H1 (cell line): ENCODE results near the gene BZW1. TPM values are rescaled to one million over a fixed set of nuclear protein-coding genes. Genes with fewer than 3 reads are reported as not detected.

Experiments used
- CTCF ChIA-PET: fragments of 300-600 bp; sonication (Branson Sonifier 250); formaldehyde crosslinking; loops from one replicate; lab custom pipeline; 2021; ENCODE audit not compliant: partially characterized antibody; lab: Charles Lee
- POLR2A ChIA-PET: fragments of 300-600 bp; sonication (Branson Sonifier 250); formaldehyde crosslinking; loops from one replicate; lab custom pipeline; 2021; ENCODE audit warnings: inconsistent platforms; ENCODE audit not compliant: partially characterized antibody; lab: Charles Lee
- DNase-seq, 2 experiments: peaks; one replicate each; pipeline versions ENCODE4 v3.0.0 to v3.0.0-alpha.2; 2010 to 2022; ENCODE audit warnings: low spot score in 2 of 2, low read depth in 1 of 2, mixed read lengths in 1 of 2
- FAIRE-seq: peaks from 2 replicates; lab custom pipeline; 2011; peaks lifted over from hg19 to GRCh38; lab: Jason Lieb, UNC
- H2AFZ ChIP-seq: 2 replicates; pipeline ENCODE4 v1.8.1; 2012; ENCODE audit warnings: low read length, inconsistent platforms
- H2AK5ac ChIP-seq: 2 replicates; pipeline ENCODE4 v1.6.1; 2013; ENCODE audit warnings: low read depth, low read length
- H2BK120ac ChIP-seq: replicated peaks from 2 replicates; pipeline ENCODE3; 2013; ENCODE audit warnings: low read depth, low read length, inconsistent platforms
- H2BK12ac ChIP-seq: 2 replicates; pipeline ENCODE4 v1.6.1; 2013; ENCODE audit warnings: low read depth, low read length
- H2BK15ac ChIP-seq: 2 replicates; pipeline ENCODE4 v1.6.1; 2013; ENCODE audit warnings: low read length
- H2BK20ac ChIP-seq: 2 replicates; pipeline ENCODE4 v1.6.1; 2013; ENCODE audit warnings: low read length
- H2BK5ac ChIP-seq: 2 replicates; pipeline ENCODE4 v1.6.1; 2013; ENCODE audit warnings: low read depth, low read length
- H3K14ac ChIP-seq: 2 replicates; pipeline ENCODE4 v1.6.1; 2013; ENCODE audit warnings: inconsistent platforms; ENCODE audit not compliant: insufficient read length
- H3K18ac ChIP-seq: 2 replicates; pipeline ENCODE4 v1.6.1; 2013; ENCODE audit warnings: low read length; ENCODE audit errors: extremely low read depth
- H3K23ac ChIP-seq: 2 replicates; pipeline ENCODE4 v1.6.1; 2013; ENCODE audit warnings: inconsistent platforms; ENCODE audit not compliant: insufficient read length
- H3K23me2 ChIP-seq: 2 replicates; pipeline ENCODE4 v1.6.1; 2013; ENCODE audit warnings: low read depth, low read length
- H3K27ac ChIP-seq: 2 replicates; pipeline ENCODE4 v1.6.1; 2011; ENCODE audit warnings: low read depth, low read length, inconsistent platforms
- H3K27me3 ChIP-seq, 4 experiments: replicated peaks in 1 of 4; 1 replicate in 1 of 4; 2 replicates in 3 of 4; pipeline versions ENCODE4 v1.6.1 to v1.8.1; 2011 to 2013; ENCODE audit warnings: low read length in 3 of 4, mild to moderate bottlenecking in 3 of 4, inconsistent platforms in 2 of 4, mixed read lengths in 2 of 4, moderate library complexity in 1 of 4; ENCODE audit not compliant: control insufficient read depth in 3 of 4, insufficient read depth in 3 of 4; ENCODE audit errors: extremely low read depth in 1 of 4
- H3K36me3 ChIP-seq, 4 experiments: 2 replicates each; pipeline versions ENCODE4 v1.6.1 to v1.8.1; 2011 to 2013; ENCODE audit warnings: mild to moderate bottlenecking in 4 of 4, low read length in 3 of 4, moderate library complexity in 2 of 4, control low read depth in 1 of 4, inconsistent platforms in 1 of 4; ENCODE audit not compliant: insufficient read depth in 4 of 4, control insufficient read depth in 2 of 4
- H3K4ac ChIP-seq: replicated peaks from 2 replicates; pipeline ENCODE3; 2013; ENCODE audit warnings: low read length, low read depth, mixed read lengths, inconsistent platforms; ENCODE audit not compliant: insufficient read length
- H3K4me1 ChIP-seq, 4 experiments: replicated peaks in 1 of 4; 1 replicate in 1 of 4; 2 replicates in 3 of 4; pipeline versions ENCODE4 v1.6.1 to v1.8.1; 2011 to 2013; ENCODE audit warnings: low read length in 3 of 4, inconsistent platforms in 2 of 4, mixed read lengths in 1 of 4; ENCODE audit not compliant: insufficient read depth in 4 of 4, control insufficient read depth in 3 of 4
- H3K4me2 ChIP-seq, 2 experiments: 2 replicates each; pipeline versions ENCODE4 v1.6.1 to v1.8.1; 2011 to 2013; ENCODE audit warnings: low read depth in 2 of 2, low read length in 2 of 2, control low read depth in 1 of 2, inconsistent platforms in 1 of 2, mild to moderate bottlenecking in 1 of 2; ENCODE audit not compliant: insufficient read depth in 1 of 2
- H3K4me3 ChIP-seq, 4 experiments: fragments of 200-600, 300-600 bp in 1 of 4; sonication (generic), shearing (Covaris generic), sonication (Bioruptor Twin) in 1 of 4; 2 replicates each; pipeline versions ENCODE4 v1.5.1 to v1.8.1; 2011 to 2016; ENCODE audit warnings: low read length in 4 of 4, low read depth in 3 of 4, control low read depth in 2 of 4, inconsistent platforms in 2 of 4, mild to moderate bottlenecking in 2 of 4, mixed read lengths in 1 of 4, moderate library complexity in 1 of 4; ENCODE audit not compliant: insufficient read depth in 2 of 4; ENCODE audit errors: extremely low read depth in 1 of 4
- H3K56ac ChIP-seq: replicated peaks from 2 replicates; pipeline ENCODE3; 2013; ENCODE audit warnings: low read depth, mild to moderate bottlenecking, mixed read lengths, low read length, inconsistent platforms; ENCODE audit not compliant: insufficient read length
- H3K79me1 ChIP-seq: 2 replicates; pipeline ENCODE4 v1.6.1; 2013; ENCODE audit warnings: low read depth, low read length, control low read depth
- H3K79me2 ChIP-seq, 2 experiments: 2 replicates each; pipeline versions ENCODE4 v1.6.1 to v1.8.1; 2012 to 2013; ENCODE audit warnings: low read length in 2 of 2, mild to moderate bottlenecking in 2 of 2, inconsistent platforms in 1 of 2; ENCODE audit not compliant: insufficient read depth in 2 of 2, control insufficient read depth in 1 of 2
- H3K9ac ChIP-seq, 4 experiments: replicated peaks in 1 of 4; 1 replicate in 1 of 4; 2 replicates in 3 of 4; pipeline versions ENCODE4 v1.6.1 to v1.8.1; 2011 to 2013; ENCODE audit warnings: low read depth in 3 of 4, low read length in 3 of 4, control low read depth in 2 of 4, mild to moderate bottlenecking in 2 of 4, moderate library complexity in 2 of 4, inconsistent platforms in 1 of 4; ENCODE audit errors: extremely low read depth in 1 of 4
- H3K9me3 ChIP-seq, 2 experiments: 2 replicates each; pipeline versions ENCODE4 v1.6.1 to v1.8.1; 2012 to 2013; ENCODE audit warnings: mild to moderate bottlenecking in 2 of 2, moderate library complexity in 2 of 2, control low read depth in 1 of 2, inconsistent platforms in 1 of 2, low read depth in 1 of 2, low read length in 1 of 2, mixed read lengths in 1 of 2; ENCODE audit not compliant: insufficient read depth in 2 of 2
- H4K20me1 ChIP-seq, 2 experiments: replicated peaks in 1 of 2; 2 replicates each; pipeline versions ENCODE3 to v1.8.1; 2011 to 2013; ENCODE audit warnings: inconsistent platforms in 2 of 2, low read length in 2 of 2, mild to moderate bottlenecking in 1 of 2; ENCODE audit not compliant: insufficient read depth in 2 of 2, control insufficient read depth in 1 of 2
- H4K5ac ChIP-seq: 2 replicates; pipeline ENCODE4 v1.6.1; 2013; ENCODE audit warnings: low read length, low read depth, mixed read lengths, inconsistent platforms; ENCODE audit not compliant: insufficient read length
- H4K8ac ChIP-seq: 2 replicates; pipeline ENCODE4 v1.8.0; 2013; ENCODE audit warnings: mild to moderate bottlenecking, moderate library complexity, low read length, inconsistent platforms; ENCODE audit not compliant: insufficient read depth; ENCODE audit errors: extremely low read depth
- H4K91ac ChIP-seq: replicated peaks from 2 replicates; pipeline ENCODE3; 2013; ENCODE audit warnings: low read length, mixed read lengths, inconsistent platforms; ENCODE audit not compliant: insufficient read length
- BRCA1 ChIP-seq: IDR thresholded peaks from 2 replicates; pipeline ENCODE4 v1.6.1; 2012; ENCODE audit warnings: low read depth, low read length, improper control_type of control experiment
- CBX5 ChIP-seq: fragments of 300-800, 300-1000 bp; sonication (generic); IDR thresholded peaks from 2 replicates; pipeline ENCODE4 v1.7.1; 2016; ENCODE audit warnings: antibody characterized with exemption, low read length, low read depth
- CHD1 ChIP-seq: IDR thresholded peaks from 2 replicates; pipeline ENCODE4 v1.6.1; 2012; ENCODE audit warnings: low read depth, low read length, improper control_type of control experiment
- CREB1 ChIP-seq: IDR thresholded peaks from 2 replicates; pipeline ENCODE4 v1.6.1; 2012; ENCODE audit warnings: inconsistent platforms
- CTBP2 ChIP-seq: IDR thresholded peaks from 2 replicates; pipeline ENCODE4 v1.7.0; 2011; ENCODE audit warnings: borderline replicate concordance, mild to moderate bottlenecking, moderate library complexity, mixed read lengths, low read length; ENCODE audit not compliant: insufficient read depth, insufficient read length
- EP300 ChIP-seq, 2 experiments: IDR thresholded peaks; 1 replicate in 1 of 2; 2 replicates in 1 of 2; pipeline ENCODE4 v1.6.1; 2011 to 2012; ENCODE audit warnings: low read depth in 2 of 2, low read length in 2 of 2, mild to moderate bottlenecking in 2 of 2, borderline replicate concordance in 1 of 2, inconsistent platforms in 1 of 2, moderate library complexity in 1 of 2
- EZH2 ChIP-seq: fragments of 200-600 bp; sonication (generic); IDR thresholded peaks from 2 replicates; pipeline ENCODE4 v1.7.1; 2012; ENCODE audit warnings: low read depth, mild to moderate bottlenecking, moderate library complexity, low read length, inconsistent platforms; ENCODE audit not compliant: severe bottlenecking
- FOSL1 ChIP-seq: IDR thresholded peaks from 2 replicates; pipeline ENCODE4 v1.6.1; 2011; ENCODE audit warnings: mild to moderate bottlenecking, low read depth, low read length, moderate library complexity; ENCODE audit not compliant: insufficient read depth
- JUN ChIP-seq: IDR thresholded peaks from 2 replicates; pipeline ENCODE4 v1.6.1; 2011; ENCODE audit warnings: low read depth, mild to moderate bottlenecking, improper control_type of control experiment, low read length
- JUND ChIP-seq: IDR thresholded peaks from 2 replicates; pipeline ENCODE4 v1.6.1; 2011; ENCODE audit warnings: mild to moderate bottlenecking, improper control_type of control experiment, low read length
- RNF2 ChIP-seq: fragments of 200-900, 300-1000 bp; sonication (generic); IDR thresholded peaks from 2 replicates; pipeline ENCODE4 v1.7.1; 2016; ENCODE audit warnings: borderline replicate concordance, low read depth, mild to moderate bottlenecking, antibody characterized with exemption, low read length; ENCODE audit not compliant: poor library complexity, severe bottlenecking; ENCODE audit errors: missing control alignments
- SRF ChIP-seq: IDR thresholded peaks from 2 replicates; pipeline ENCODE4 v1.6.1; 2011; ENCODE audit warnings: mild to moderate bottlenecking, low read depth, low read length, moderate library complexity
- TAF7 ChIP-seq: optimal IDR thresholded peaks from 2 replicates; pipeline ENCODE3; 2011; ENCODE audit warnings: low read depth, mild to moderate bottlenecking, inconsistent platforms, low read length, moderate library complexity, borderline replicate concordance
- TEAD4 ChIP-seq: IDR thresholded peaks from 2 replicates; pipeline ENCODE4 v1.6.1; 2012; ENCODE audit warnings: low read depth, low read length, inconsistent platforms, mixed read lengths
- WGBS, 2 experiments: shearing (Covaris generic) in 1 of 2; methylation state at CpG; one replicate each; pipeline versions ENCODE4 v1.1.6 to v1.1.7; 2013 to 2015; ENCODE audit warnings: low lambda C conversion rate in 2 of 2, mixed read lengths in 2 of 2, inconsistent platforms in 1 of 2, low coverage in 1 of 2, missing lambda C conversion rate in 1 of 2; ENCODE audit not compliant: insufficient replicate concordance in 2 of 2, insufficient coverage in 1 of 2, insufficient read length in 1 of 2; ENCODE audit errors: extremely low coverage in 1 of 2, missing lambda C conversion rate in 1 of 2; 5-methylcytosine and 5-hydroxymethylcytosine counted together
- polyA plus RNA-seq, 7 experiments: library from polyadenylated mRNA; depleted of rRNA in 3 of 7; stranded (reverse) in 5 of 7; unstranded in 2 of 7; fragments of >200 nt in 5 of 7; fragments of 200-250 nt in 2 of 7; gene quantifications; 1 replicate in 5 of 7; 2 replicates in 1 of 7; 4 replicates in 1 of 7; pipeline versions ENCODE4 v1.2.1 to v1.2.3, GENCODE V29; 2011 to 2013; ENCODE audit warnings: missing spikeins in 2 of 7, mixed read lengths in 2 of 7
- total RNA-seq: library from RNA; stranded (reverse); fragmentation: NEBNext Ultra II Directional; extraction: Animal tissue kit (Norgen Biotek cat#: 25700); gene quantifications from 2 replicates; pipeline ENCODE4 v1.2.1, GENCODE V29; 2021

Gene BZW1
- total and polyA plus RNA-seq, 2 of the 8 experiments (the other 6 are each of a cell fraction or from before 2014, with no cell fraction given) = 152 to 335 TPM

DNA sequence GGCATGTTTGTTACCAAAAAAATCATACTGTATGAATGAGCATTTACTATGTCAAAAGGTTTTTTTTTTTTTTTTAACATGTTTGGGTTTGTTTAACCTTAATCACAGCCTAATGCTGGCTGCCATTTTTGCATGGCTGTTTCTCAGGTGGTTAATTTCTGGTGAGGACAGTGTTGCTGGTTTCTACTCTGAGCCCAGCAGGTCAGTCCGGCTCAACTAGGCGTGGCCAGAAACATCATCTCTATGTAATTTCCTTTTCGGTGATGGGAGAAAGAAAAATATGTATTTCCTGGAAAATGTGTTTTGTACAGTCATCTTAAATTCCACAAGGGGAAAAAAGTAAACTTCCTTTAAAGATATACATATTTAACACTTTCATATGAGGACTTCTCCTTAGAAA is 24.9 kb upstream of the BZW1 start:
- Histone ChIP-seq H4K20me1 (no peaks in the 10 kb centered on the region), H3K23ac (no peak overlapping the region), H2BK20ac (no peak overlapping the region), H3K79me2 (no peaks in the 10 kb centered on the region), H3K4me1 (peaks cover 2 to 9% (median 4%) of the 10 kb centered on the region in 4 experiments; a peak in 5 of 7 replicates), H3K4me2 (no peak overlapping the region), H3K23me2 (no peaks in the 10 kb centered on the region; the same call in 1 of the 2 replicates), H3K4ac (no peak overlapping the region), H2BK120ac (no peak overlapping the region), H3K56ac (no peak overlapping the region), H3K9ac (no peak overlapping the region), H3K14ac (no peak overlapping the region), H4K91ac (no peak overlapping the region), H3K79me1 (no peaks in the 10 kb centered on the region), H3K9me3 (no peaks in the 10 kb centered on the region), H2BK12ac (no peak overlapping the region), H3K27me3 (no peaks in the 10 kb centered on the region), H2BK15ac (no peak overlapping the region), H3K36me3 (no peaks in the 10 kb centered on the region), H3K18ac (no peak overlapping the region), H2AFZ (no peak overlapping the region), H4K5ac (no peak overlapping the region), H3K27ac (no peak overlapping the region), H4K8ac (no peak overlapping the region), H3K4me3 (no peak overlapping the region), H2AK5ac (no peak overlapping the region), H2BK5ac (no peak overlapping the region)
- POLR2A ChIA-PET = interaction anchor here (0.6 kb wide), 1 partner anchor 418 kb away, joined by 3 read pairs; no protein-coding TSS in a partner anchor
- 91% methylated on average over 3 of the region's 3 CpGs; no CpG with 5 or more reads in 1 of the 2 experiments for WGBS, 2 experiments
- CTCF ChIA-PET = interaction anchor here (0.6 to 0.7 kb wide), 4 partner anchors 10 to 201 kb away, joined by 3 to 8 read pairs (median 3); no protein-coding TSS in a partner anchor
- DNase-seq = no peak
- FAIRE-seq = no peak
- no peak for TF ChIP-seq CTBP2
- TF ChIP-seq EP300 (IDR thresholded peaks at IDR 0.05; ENCODE audit: borderline replicate concordance in 1 of 2, low read depth in 2 of 2, low read length in 2 of 2) = no peak
- no peak for TF ChIP-seq BRCA1
- TF ChIP-seq CREB1 = no peak
- TF ChIP-seq TAF7 = no peak
- TF ChIP-seq EZH2 = no peak
- TF ChIP-seq RNF2 = no peak
- no peak for TF ChIP-seq TEAD4
- no peak for TF ChIP-seq JUN
- TF ChIP-seq JUND = no peak
- TF ChIP-seq SRF = no peak
- no peak for TF ChIP-seq CHD1
- TF ChIP-seq CBX5 = no peak
- TF ChIP-seq FOSL1 = no peak
